WTC11 (cell line): ENCODE data around the gene SHISAL1. TPM values are rescaled to one million over a fixed set of nuclear protein-coding genes. Genes with fewer than 3 reads are reported as not detected.

Experiments used
- ATAC-seq: fragments of 200-7000 bp; cut with Tn5 transposase; 2 replicates; pipeline ENCODE4 v1.10.0; 2021; ENCODE audit warnings: mild to moderate bottlenecking, moderate library complexity
- CTCF ChIA-PET: fragments of 300-600 bp; sonication (Branson Sonifier 250); formaldehyde crosslinking; loops from one replicate; lab custom pipeline; 2021; ENCODE audit warnings: antibody characterized with exemption; lab: Charles Lee
- POLR2A ChIA-PET: fragments of 350-600 bp; sonication (Branson Sonifier 250); formaldehyde crosslinking; loops from one replicate; lab custom pipeline; 2021; ENCODE audit warnings: antibody characterized with exemption; lab: Charles Lee
- DNase-seq: peaks from one replicate; pipeline ENCODE4 v3.0.0; 2021; ENCODE audit warnings: low spot score
- H3K27ac Mint-ChIP-seq: 2 replicates; pipeline ENCODE4 v1.8.0; 2021; ENCODE audit warnings: mixed read lengths
- H3K27me3 Mint-ChIP-seq: 2 replicates; pipeline ENCODE4 v1.8.0; 2021; ENCODE audit warnings: low read depth, mild to moderate bottlenecking, moderate library complexity, mixed read lengths
- H3K36me3 Mint-ChIP-seq: 2 replicates; pipeline ENCODE4 v1.8.0; 2021; ENCODE audit warnings: mixed read lengths
- H3K4me1 Mint-ChIP-seq: 2 replicates; pipeline ENCODE4 v1.8.0; 2022; ENCODE audit warnings: mixed read lengths
- H3K4me3 Mint-ChIP-seq: 2 replicates; pipeline ENCODE4 v1.8.0; 2021; ENCODE audit warnings: mild to moderate bottlenecking, moderate library complexity, mixed read lengths
- H3K9me3 Mint-ChIP-seq: 2 replicates; pipeline ENCODE4 v1.8.0; 2021; ENCODE audit warnings: mixed read lengths
- AFF4 ChIP-seq: sonication (generic); formaldehyde crosslinking; IDR thresholded peaks from 2 replicates; pipeline ENCODE4 v1.8.1; 2023; ENCODE audit warnings: mild to moderate bottlenecking, missing genetic modification reagents, borderline replicate concordance
- ATF3 ChIP-seq: sonication (generic); formaldehyde crosslinking; conservative IDR thresholded peaks from 2 replicates; pipeline ENCODE4 v1.8.1; 2022; ENCODE audit warnings: mild to moderate bottlenecking, missing genetic modification reagents
- CREB1 ChIP-seq: sonication (generic); formaldehyde crosslinking; IDR thresholded peaks from 2 replicates; pipeline ENCODE4 v1.8.0; 2023; ENCODE audit warnings: mild to moderate bottlenecking, missing genetic modification reagents
- GRHL2 ChIP-seq: fragments of 250-450 bp; sonication (Bioruptor Pico); IDR thresholded peaks from 2 replicates; pipeline ENCODE4 v1.8.0; 2022; ENCODE audit warnings: mild to moderate bottlenecking, moderate library complexity; ENCODE audit not compliant: insufficient replicate concordance, severe bottlenecking
- IRF1 ChIP-seq: sonication (generic); formaldehyde crosslinking; IDR thresholded peaks from 2 replicates; pipeline ENCODE4 v1.8.0; 2023; ENCODE audit warnings: missing genetic modification reagents
- MXD4 ChIP-seq: fragments of 250-450 bp; sonication (Bioruptor Pico); IDR thresholded peaks from 2 replicates; pipeline ENCODE4 v1.8.0; 2021; ENCODE audit warnings: mild to moderate bottlenecking, moderate library complexity, borderline replicate concordance
- NFATC4 ChIP-seq: fragments of 250-450 bp; sonication (Bioruptor Pico); IDR thresholded peaks from 2 replicates; pipeline ENCODE4 v1.9.0; 2021; ENCODE audit warnings: mild to moderate bottlenecking
- NR1H2 ChIP-seq: sonication (generic); formaldehyde crosslinking; IDR thresholded peaks from 2 replicates; pipeline ENCODE4 v1.9.0; 2021; ENCODE audit warnings: mild to moderate bottlenecking, moderate library complexity, missing genetic modification reagents
- PRDM15 ChIP-seq: sonication (generic); formaldehyde crosslinking; IDR thresholded peaks from 2 replicates; pipeline ENCODE4 v1.8.0; 2022; ENCODE audit warnings: missing genetic modification reagents
- STAT6 ChIP-seq: sonication (generic); formaldehyde crosslinking; conservative IDR thresholded peaks from 2 replicates; pipeline ENCODE4 v1.8.1; 2023; ENCODE audit warnings: mild to moderate bottlenecking, low read depth, missing genetic modification reagents, moderate library complexity
- ZNF232 ChIP-seq: sonication (generic); formaldehyde crosslinking; IDR thresholded peaks from 2 replicates; pipeline ENCODE4 v1.8.0; 2022; ENCODE audit warnings: mild to moderate bottlenecking, missing genetic modification reagents
- ZNF396 ChIP-seq: fragments of 250-450 bp; sonication (Bioruptor Pico); IDR thresholded peaks from 2 replicates; pipeline ENCODE4 v1.8.0; 2021; ENCODE audit warnings: mild to moderate bottlenecking, moderate library complexity, borderline replicate concordance
- ZNF423 ChIP-seq: fragments of 250-450 bp; sonication (Bioruptor Pico); IDR thresholded peaks from 2 replicates; pipeline ENCODE4 v2.1.2; 2022; ENCODE audit warnings: mild to moderate bottlenecking, moderate library complexity
- total RNA-seq: library from RNA; stranded (reverse); gene quantifications from 3 replicates; pipeline ENCODE4 v1.2.3, GENCODE V29; 2021
- TF ChIP-seq, protein P1 (sequence below): sonication (generic); formaldehyde crosslinking; IDR thresholded peaks from 2 replicates; pipeline ENCODE4 v1.8.1; 2022; ENCODE audit warnings: missing genetic modification reagents, borderline replicate concordance

Gene SHISAL1
- total RNA-seq, 1 experiment from 2014 or later: 2.7 TPM

DNA sequence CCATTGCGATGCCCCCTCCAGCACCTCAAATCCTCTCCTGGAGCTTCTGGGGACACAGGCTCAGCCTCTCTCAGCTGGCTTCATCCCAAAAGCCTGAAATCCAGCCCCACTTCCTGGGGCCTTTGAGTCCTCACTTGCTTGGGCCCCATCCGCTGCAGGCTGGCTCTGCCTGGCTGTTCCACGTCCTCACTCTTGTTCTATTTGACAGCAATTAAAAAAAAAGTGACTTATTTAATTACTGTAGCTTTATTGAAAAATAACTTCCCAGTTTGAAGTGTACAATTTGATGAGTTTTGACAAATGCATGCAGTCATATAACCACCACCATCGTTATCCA lies 104.8 kb downstream of the SHISAL1 start:
- no peaks in the 10 kb centered on the region for H3K4me1 Mint-ChIP-seq
- DNase-seq: peak; percentile 6
- peaks cover 16% of the 10 kb centered on the region for H3K9me3 Mint-ChIP-seq
- TF ChIP-seq ZNF396 (CRISPR knock-in tag) (no peak), PRDM15 (CRISPR knock-in tag) (no peak)
- no peak overlapping the region for H3K27ac Mint-ChIP-seq
- POLR2A ChIA-PET: interaction anchor here (0.6 kb wide), 1 partner anchor 17 kb away, joined by 5 read pairs; no protein-coding TSS in a partner anchor
- H3K4me3 Mint-ChIP-seq: no peak overlapping the region
- H3K36me3 Mint-ChIP-seq: 0 out of 2 replicates have a peak, but pooled peaks cover 3% of the 10 kb centered on the region
- CTCF ChIA-PET: interaction anchor here (0.7 kb wide), 1 partner anchor 122 kb away, joined by 4 read pairs; no protein-coding TSS in a partner anchor
- ATAC-seq: no peak
- H3K27me3 Mint-ChIP-seq: peaks cover 2% of the 10 kb centered on the region; the same call in 1 of the 2 replicates

- peak; percentile 3 for DNase-seq
- no peak overlapping the region for H3K4me3 Mint-ChIP-seq
- no peak overlapping the region for H3K27ac Mint-ChIP-seq
- POLR2A ChIA-PET: no interaction called here
- H3K4me1 Mint-ChIP-seq: no peaks in the 10 kb centered on the region
- no peak for TF ChIP-seq ATF3 (CRISPR knock-in tag)
- TF ChIP-seq STAT6 (CRISPR knock-in tag): no peak
- TF ChIP-seq, protein P1, sequence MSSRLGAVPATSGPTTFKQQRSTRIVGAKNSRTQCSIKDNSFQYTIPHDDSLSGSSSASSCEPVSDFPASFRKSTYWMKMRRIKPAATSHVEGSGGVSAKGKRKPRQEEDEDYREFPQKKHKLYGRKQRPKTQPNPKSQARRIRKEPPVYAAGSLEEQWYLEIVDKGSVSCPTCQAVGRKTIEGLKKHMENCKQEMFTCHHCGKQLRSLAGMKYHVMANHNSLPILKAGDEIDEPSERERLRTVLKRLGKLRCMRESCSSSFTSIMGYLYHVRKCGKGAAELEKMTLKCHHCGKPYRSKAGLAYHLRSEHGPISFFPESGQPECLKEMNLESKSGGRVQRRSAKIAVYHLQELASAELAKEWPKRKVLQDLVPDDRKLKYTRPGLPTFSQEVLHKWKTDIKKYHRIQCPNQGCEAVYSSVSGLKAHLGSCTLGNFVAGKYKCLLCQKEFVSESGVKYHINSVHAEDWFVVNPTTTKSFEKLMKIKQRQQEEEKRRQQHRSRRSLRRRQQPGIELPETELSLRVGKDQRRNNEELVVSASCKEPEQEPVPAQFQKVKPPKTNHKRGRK (CRISPR knock-in tag): no peak
- TF ChIP-seq MXD4 (CRISPR knock-in tag): no peak
- no peak for TF ChIP-seq NR1H2
- TF ChIP-seq CREB1 (CRISPR knock-in tag): no peak
- TF ChIP-seq, all 79 proteins: peak for 0
- Mint-ChIP-seq H3K36me3 (0 out of 2 replicates have a peak, but pooled peaks cover 3% of the 10 kb centered on the region), H3K27me3 (peaks cover 2% of the 10 kb centered on the region; the same call in 1 of the 2 replicates), H3K9me3 (peaks cover 16% of the 10 kb centered on the region)
- CTCF ChIA-PET: interaction anchor here (0.7 kb wide), 1 partner anchor 121 kb away, joined by 4 read pairs; no protein-coding TSS in a partner anchor
- ATAC-seq: no peak
These were observed 105.4 kb downstream of the SHISAL1 start for GRCh38 chr22:44207173-44207980.

- Mint-ChIP-seq H3K4me3 (no peak overlapping the region), H3K27me3 (peaks cover 2% of the 10 kb centered on the region; the same call in 1 of the 2 replicates), H3K9me3 (peaks cover 16% of the 10 kb centered on the region), H3K4me1 (no peaks in the 10 kb centered on the region), H3K27ac (no peak overlapping the region), H3K36me3 (0 out of 2 replicates have a peak, but pooled peaks cover 3% of the 10 kb centered on the region)
- ChIA-PET CTCF (no interaction called here), POLR2A (no interaction called here)
- DNase-seq: peak; percentile 3
- ATAC-seq: no peak
- TF ChIP-seq NFATC4 (no peak), GRHL2 (CRISPR knock-in tag) (no peak), NR1H2 (no peak), ZNF423 (no peak), ZNF232 (CRISPR knock-in tag) (no peak), AFF4 (no peak), IRF1 (CRISPR knock-in tag) (no peak)
These were observed 106.1 kb downstream of the SHISAL1 start for GRCh38 chr22:44206696-44207095.
